Ovary (tissue), 3 donors: ENCODE results near the gene ERCC6L2.

Experiments used
- EP300 ChIP-seq: sonication (generic); formaldehyde crosslinking; IDR thresholded peaks from one replicate; pipeline ENCODE4 v1.6.1; 2017; ENCODE audit warnings: antibody characterized with exemption
- TF ChIP-seq, protein P1 (sequence below), 3 donors: fragments of 450-650 bp in 2 of 3; fragments of 200-600 bp in 1 of 3; IDR thresholded peaks; one replicate each; pipeline versions ENCODE4 v1.5.1 to v1.8.0; 2016 to 2022; ENCODE audit warnings: antibody characterized with exemption in 3 of 3, mild to moderate bottlenecking in 1 of 3
- donor health status: DM: no; HTN: no; CAD: no.

DNA sequence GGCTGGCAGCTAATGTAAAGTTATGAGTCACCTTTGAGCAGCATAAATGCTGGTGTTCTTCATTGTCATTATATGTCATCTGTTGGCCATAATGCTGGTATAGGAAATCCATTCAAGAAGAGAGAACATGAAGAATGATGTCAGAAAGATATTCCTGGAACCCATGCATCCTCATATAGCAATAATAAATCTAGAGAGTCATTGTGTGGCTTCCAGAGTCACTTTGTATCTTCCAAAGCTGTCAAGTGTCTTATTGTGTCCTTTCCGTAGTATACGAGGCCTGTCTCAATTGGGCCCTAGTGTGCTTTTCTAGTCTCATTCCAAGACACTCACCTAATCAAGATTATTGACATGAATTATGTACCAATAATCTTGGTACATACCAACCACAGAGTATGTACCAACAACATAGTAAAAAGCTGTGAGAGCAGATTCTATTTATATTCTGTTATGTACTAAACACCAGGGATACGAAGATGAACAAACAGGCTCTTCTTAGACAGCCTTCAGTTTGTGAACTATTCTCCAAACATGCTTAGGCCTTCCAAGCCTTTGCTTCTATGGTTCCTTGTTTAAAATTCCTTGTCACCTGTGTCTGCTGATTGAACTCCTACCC, 110.1 kb downstream of the ERCC6L2 start:
- TF ChIP-seq, protein P1, sequence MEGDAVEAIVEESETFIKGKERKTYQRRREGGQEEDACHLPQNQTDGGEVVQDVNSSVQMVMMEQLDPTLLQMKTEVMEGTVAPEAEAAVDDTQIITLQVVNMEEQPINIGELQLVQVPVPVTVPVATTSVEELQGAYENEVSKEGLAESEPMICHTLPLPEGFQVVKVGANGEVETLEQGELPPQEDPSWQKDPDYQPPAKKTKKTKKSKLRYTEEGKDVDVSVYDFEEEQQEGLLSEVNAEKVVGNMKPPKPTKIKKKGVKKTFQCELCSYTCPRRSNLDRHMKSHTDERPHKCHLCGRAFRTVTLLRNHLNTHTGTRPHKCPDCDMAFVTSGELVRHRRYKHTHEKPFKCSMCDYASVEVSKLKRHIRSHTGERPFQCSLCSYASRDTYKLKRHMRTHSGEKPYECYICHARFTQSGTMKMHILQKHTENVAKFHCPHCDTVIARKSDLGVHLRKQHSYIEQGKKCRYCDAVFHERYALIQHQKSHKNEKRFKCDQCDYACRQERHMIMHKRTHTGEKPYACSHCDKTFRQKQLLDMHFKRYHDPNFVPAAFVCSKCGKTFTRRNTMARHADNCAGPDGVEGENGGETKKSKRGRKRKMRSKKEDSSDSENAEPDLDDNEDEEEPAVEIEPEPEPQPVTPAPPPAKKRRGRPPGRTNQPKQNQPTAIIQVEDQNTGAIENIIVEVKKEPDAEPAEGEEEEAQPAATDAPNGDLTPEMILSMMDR (IDR thresholded peaks at IDR 0.05), result no peak
- TF ChIP-seq EP300, result no peak
